ENCODE results near the gene SYT8. TPM values are rescaled to one million over a fixed set of nuclear protein-coding genes. Genes with fewer than 3 reads are reported as not detected.
A peak's percentile ranks its signal among the peaks of the same experiment; 100 is the strongest.
"Not testable (repeated sequence)": the region's sequence is repeated elsewhere in the genome, so short reads cannot be mapped to it uniquely, and the experiment has no call there.

SYT8 gene
- total RNA-seq, 1 donor from 2014 or later: not detected

- intact Hi-C loops (cut with micrococcal nuclease): no loop called here
- no peak overlapping the region for H3K4me3 Mint-ChIP-seq
- H3K36me3 Mint-ChIP-seq (ENCODE audit: low read depth): peaks cover 27% of the 10 kb centered on the region
- H3K27me3 Mint-ChIP-seq: no peaks in the 10 kb centered on the region
- H3K9me3 Mint-ChIP-seq: no peaks in the 10 kb centered on the region
- H3K4me1 Mint-ChIP-seq: peaks cover 31% of the 10 kb centered on the region
- no peak overlapping the region for H3K27ac Mint-ChIP-seq
- no peak for DNase-seq
Measured at GRCh38 chr11:1869427-1870325, 34.9 kb downstream of the SYT8 start.

GRCh38 chr11:1870326-1870696 is 35.5 kb downstream of the SYT8 start:
- no peak for DNase-seq
- Mint-ChIP-seq H3K4me3 (peak overlapping the region; percentile 39), H3K4me1 (peaks cover 31% of the 10 kb centered on the region), H3K27ac (no peak overlapping the region), H3K27me3 (no peaks in the 10 kb centered on the region), H3K9me3 (no peaks in the 10 kb centered on the region), H3K36me3 (ENCODE audit: low read depth) (peaks cover 27% of the 10 kb centered on the region)
- intact Hi-C loops (cut with micrococcal nuclease): no loop called here

GRCh38 chr11:1870721-1871466 is 36.1 kb downstream of the SYT8 start:
- H3K27me3 Mint-ChIP-seq: no peaks in the 10 kb centered on the region
- H3K4me1 Mint-ChIP-seq: peaks cover 30% of the 10 kb centered on the region
- H3K4me3 Mint-ChIP-seq: peak overlapping the region; percentile 39
- peaks cover 23% of the 10 kb centered on the region for H3K36me3 Mint-ChIP-seq (ENCODE audit: low read depth)
- no peaks in the 10 kb centered on the region for H3K9me3 Mint-ChIP-seq
- intact Hi-C loops (cut with micrococcal nuclease): no loop called here
- peak; percentile 76 for DNase-seq
- H3K27ac Mint-ChIP-seq: peak overlapping the region; percentile 48

GRCh38 chr11:1871531-1871930 is 36.7 kb downstream of the SYT8 start:
- Mint-ChIP-seq H3K27ac (no peak overlapping the region), H3K4me3 (no peak overlapping the region), H3K27me3 (no peaks in the 10 kb centered on the region), H3K9me3 (no peaks in the 10 kb centered on the region), H3K36me3 (ENCODE audit: low read depth) (peaks cover 19% of the 10 kb centered on the region), H3K4me1 (peaks cover 30% of the 10 kb centered on the region)
- DNase-seq: no peak
- intact Hi-C loops (cut with micrococcal nuclease): no loop called here

GRCh38 chr11:1872267-1872985 is 37.6 kb downstream of the SYT8 start:
- peak overlapping the region; percentile 45 for H3K27ac Mint-ChIP-seq
- no peak for DNase-seq

GRCh38 chr11:1873048-1873812 is 38.4 kb downstream of the SYT8 start:
- Mint-ChIP-seq H3K27ac (peak overlapping the region; percentile 45), H3K27me3 (no peaks in the 10 kb centered on the region), H3K36me3 (ENCODE audit: low read depth) (peaks cover 13% of the 10 kb centered on the region), H3K4me1 (peaks cover 30% of the 10 kb centered on the region), H3K9me3 (no peaks in the 10 kb centered on the region), H3K4me3 (no peak overlapping the region)
- intact Hi-C loops (cut with micrococcal nuclease): no loop called here
- DNase-seq: no peak

More at GRCh38 chr11:1872267-1872985, 37.6 kb downstream of the SYT8 start:
- H3K4me3 Mint-ChIP-seq: no peak overlapping the region
- peaks cover 17% of the 10 kb centered on the region for H3K36me3 Mint-ChIP-seq (ENCODE audit: low read depth)
- peaks cover 28% of the 10 kb centered on the region for H3K4me1 Mint-ChIP-seq
- intact Hi-C loops (cut with micrococcal nuclease): no loop called here
- no peaks in the 10 kb centered on the region for H3K9me3 Mint-ChIP-seq
- H3K27me3 Mint-ChIP-seq: no peaks in the 10 kb centered on the region

GRCh38 chr11:1873813-1874150 is 39.0 kb downstream of the SYT8 start:
- H3K27ac Mint-ChIP-seq; intact Hi-C loops (cut with micrococcal nuclease): not testable (repeated sequence)

GRCh38 chr11:1874441-1875092 is 39.8 kb downstream of the SYT8 start:
- intact Hi-C loops (cut with micrococcal nuclease); H3K9me3 Mint-ChIP-seq; H3K27ac Mint-ChIP-seq; H3K4me3 Mint-ChIP-seq; DNase-seq; H3K27me3 Mint-ChIP-seq; H3K36me3 Mint-ChIP-seq (ENCODE audit: low read depth): not testable (repeated sequence)
- peaks cover 22% of the 10 kb centered on the region for H3K4me1 Mint-ChIP-seq

More at GRCh38 chr11:1873813-1874150, 39.0 kb downstream of the SYT8 start:
- not testable (repeated sequence) for H3K9me3 Mint-ChIP-seq, DNase-seq, H3K27me3 Mint-ChIP-seq, H3K4me3 Mint-ChIP-seq
- H3K36me3 Mint-ChIP-seq (ENCODE audit: low read depth): peaks cover 13% of the 10 kb centered on the region
- peaks cover 30% of the 10 kb centered on the region for H3K4me1 Mint-ChIP-seq

GRCh38 chr11:1875093-1875850 is 40.5 kb downstream of the SYT8 start:
- peaks cover 5% of the 10 kb centered on the region for H3K36me3 Mint-ChIP-seq (ENCODE audit: low read depth)
- no peaks in the 10 kb centered on the region for H3K27me3 Mint-ChIP-seq
- no peak for DNase-seq
- H3K9me3 Mint-ChIP-seq: no peaks in the 10 kb centered on the region
- intact Hi-C loops (cut with micrococcal nuclease): no loop called here
- H3K27ac Mint-ChIP-seq: no peak overlapping the region
- peaks cover 21% of the 10 kb centered on the region for H3K4me1 Mint-ChIP-seq
- no peak overlapping the region for H3K4me3 Mint-ChIP-seq

GRCh38 chr11:1875851-1876301 is 41.1 kb downstream of the SYT8 start:
- intact Hi-C loops (cut with micrococcal nuclease); H3K27me3 Mint-ChIP-seq; H3K4me3 Mint-ChIP-seq; H3K9me3 Mint-ChIP-seq; H3K36me3 Mint-ChIP-seq (ENCODE audit: low read depth); DNase-seq; H3K27ac Mint-ChIP-seq: not testable (repeated sequence)
- peaks cover 17% of the 10 kb centered on the region for H3K4me1 Mint-ChIP-seq

GRCh38 chr11:1876361-1877063 is 41.7 kb downstream of the SYT8 start:
- no peak overlapping the region for H3K4me3 Mint-ChIP-seq
- H3K36me3 Mint-ChIP-seq (ENCODE audit: low read depth): peaks cover 2% of the 10 kb centered on the region
- no peak overlapping the region for H3K27ac Mint-ChIP-seq
- H3K4me1 Mint-ChIP-seq: peaks cover 13% of the 10 kb centered on the region
- no peaks in the 10 kb centered on the region for H3K9me3 Mint-ChIP-seq
- intact Hi-C loops (cut with micrococcal nuclease): no loop called here
- no peaks in the 10 kb centered on the region for H3K27me3 Mint-ChIP-seq
- DNase-seq: no peak
